ENCODE results near the gene TMEM181. TPM values are rescaled to one million over a fixed set of nuclear protein-coding genes. Genes with fewer than 3 reads are reported as not detected.
"Not testable (repeated sequence)": the region's sequence is repeated elsewhere in the genome, so short reads cannot be mapped to it uniquely, and the experiment has no call there.

The TMEM181 gene
- total RNA-seq, 4 donors from 2014 or later, result 16.7 to 28.1 (median 21.2) TPM

DNA sequence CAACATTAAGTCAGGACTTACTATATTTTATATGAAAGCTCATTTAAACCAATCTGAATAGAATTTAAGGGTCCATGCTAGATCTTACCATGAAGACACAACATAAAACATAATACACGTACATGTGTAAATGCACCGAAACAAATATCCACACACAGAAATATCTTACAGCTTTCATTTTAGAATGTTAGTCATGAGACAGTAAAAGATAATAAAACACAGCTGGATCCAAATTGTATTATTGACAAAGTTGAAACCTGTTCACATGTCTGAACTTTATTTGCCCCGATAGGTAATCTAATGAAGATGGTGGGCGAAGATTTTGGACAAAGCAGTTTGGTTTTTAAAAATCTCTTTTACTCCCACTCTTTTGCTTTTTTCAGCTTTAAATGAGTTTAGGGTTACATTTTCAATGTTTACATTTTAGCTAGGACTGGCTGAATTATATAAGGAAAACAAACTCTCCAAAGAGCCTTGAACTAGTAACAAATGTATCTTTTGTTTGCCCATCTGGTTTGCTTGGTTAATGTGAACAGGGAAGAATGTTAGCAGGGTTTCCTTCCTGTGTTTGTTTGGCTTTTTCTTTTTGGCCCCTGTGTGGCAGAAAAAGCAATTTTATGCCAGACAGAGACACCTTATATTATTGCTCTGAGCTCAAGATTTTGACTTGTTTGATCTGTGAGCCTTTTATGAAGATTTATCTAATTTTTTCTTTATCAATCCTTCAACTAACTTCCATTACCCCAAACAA lies 5.1 kb upstream of the TMEM181 start:
- Histone ChIP-seq H3K27me3 (no peaks in the 10 kb centered on the region), H3K27ac (no peak overlapping the region), H3K36me3 (no peaks in the 10 kb centered on the region), H3K4me3 (replicated peaks in 1 of 3) (no peak overlapping the region), H3K9me3 (no peaks in the 10 kb centered on the region), H3K4me1 (no peaks in the 10 kb centered on the region)
- WGBS, 2 donors, result 93 to 94% methylated on average over 4 of the region's 4 CpGs
- no peak for DNase-seq
- TF ChIP-seq, protein P1, sequence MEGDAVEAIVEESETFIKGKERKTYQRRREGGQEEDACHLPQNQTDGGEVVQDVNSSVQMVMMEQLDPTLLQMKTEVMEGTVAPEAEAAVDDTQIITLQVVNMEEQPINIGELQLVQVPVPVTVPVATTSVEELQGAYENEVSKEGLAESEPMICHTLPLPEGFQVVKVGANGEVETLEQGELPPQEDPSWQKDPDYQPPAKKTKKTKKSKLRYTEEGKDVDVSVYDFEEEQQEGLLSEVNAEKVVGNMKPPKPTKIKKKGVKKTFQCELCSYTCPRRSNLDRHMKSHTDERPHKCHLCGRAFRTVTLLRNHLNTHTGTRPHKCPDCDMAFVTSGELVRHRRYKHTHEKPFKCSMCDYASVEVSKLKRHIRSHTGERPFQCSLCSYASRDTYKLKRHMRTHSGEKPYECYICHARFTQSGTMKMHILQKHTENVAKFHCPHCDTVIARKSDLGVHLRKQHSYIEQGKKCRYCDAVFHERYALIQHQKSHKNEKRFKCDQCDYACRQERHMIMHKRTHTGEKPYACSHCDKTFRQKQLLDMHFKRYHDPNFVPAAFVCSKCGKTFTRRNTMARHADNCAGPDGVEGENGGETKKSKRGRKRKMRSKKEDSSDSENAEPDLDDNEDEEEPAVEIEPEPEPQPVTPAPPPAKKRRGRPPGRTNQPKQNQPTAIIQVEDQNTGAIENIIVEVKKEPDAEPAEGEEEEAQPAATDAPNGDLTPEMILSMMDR (IDR thresholded peaks at IDR 0.05), result no peak
- TF ChIP-seq POLR2A (IDR thresholded peaks at IDR 0.05), result no peak
- intact Hi-C loops (cut with DNase I), result no loop called here

DNA sequence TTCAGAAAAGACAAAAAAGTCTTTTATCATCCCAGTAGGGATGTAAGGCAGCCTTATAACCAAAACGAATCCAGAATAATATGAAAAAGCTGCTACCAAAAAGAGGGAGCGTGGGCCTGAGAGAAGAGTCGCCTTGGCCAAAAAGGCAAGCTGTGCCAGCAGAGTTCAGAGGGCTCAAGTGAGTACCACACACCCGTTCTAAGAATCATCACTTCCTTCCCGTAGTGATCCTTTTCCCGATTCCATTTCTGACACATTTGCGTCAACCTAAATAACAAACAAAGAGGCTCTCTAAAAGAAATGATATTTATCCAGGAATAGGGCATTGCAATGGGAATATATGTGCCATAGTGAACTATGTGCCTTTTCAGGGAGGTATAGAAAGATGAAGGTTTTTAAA lies 3.8 kb upstream of the TMEM181 start:
- H3K36me3 ChIP-seq, result no peaks in the 10 kb centered on the region
- 70 to 78% methylated on average over 7 of the region's 7 CpGs for WGBS, 2 donors
- no peak overlapping the region for H3K27ac ChIP-seq
- TF ChIP-seq, protein P1 (IDR thresholded peaks at IDR 0.05), result no peak
- TF ChIP-seq POLR2A (IDR thresholded peaks at IDR 0.05), result no peak
- no peaks in the 10 kb centered on the region for H3K27me3 ChIP-seq
- H3K4me3 ChIP-seq (replicated peaks in 1 of 3), result no peak overlapping the region
- H3K4me1 ChIP-seq, result peaks cover 3 to 5% of the 10 kb centered on the region in 2 donors
- DNase-seq, result no peak
- intact Hi-C loops (cut with DNase I), result no loop called here
- H3K9me3 ChIP-seq, result no peaks in the 10 kb centered on the region

DNA sequence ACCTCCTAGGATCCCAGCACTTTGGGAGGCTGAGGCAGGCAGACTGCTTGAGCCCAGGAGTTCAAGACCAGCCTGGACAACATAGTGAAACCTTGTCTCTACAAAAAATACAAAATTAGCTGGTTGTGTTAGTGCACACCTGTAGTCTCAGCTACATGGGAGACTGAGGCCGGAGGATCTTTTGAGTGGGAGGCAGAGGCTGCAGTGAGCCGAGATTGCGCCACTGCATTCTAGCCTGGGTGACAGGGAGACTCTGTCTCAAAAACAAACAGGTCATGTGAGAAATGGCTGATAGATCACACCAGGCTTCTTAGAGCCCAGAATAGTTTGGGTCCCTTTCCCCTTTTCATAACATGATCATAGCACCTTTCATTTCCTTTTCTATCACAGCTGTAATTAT lies 2.8 kb upstream of the TMEM181 start:
- H3K4me3 ChIP-seq (replicated peaks in 1 of 3); DNase-seq; H3K36me3 ChIP-seq; intact Hi-C loops (cut with DNase I); H3K27me3 ChIP-seq; H3K9me3 ChIP-seq; H3K27ac ChIP-seq: not testable (repeated sequence)
- 94 to 95% methylated on average over 3 of the region's 3 CpGs for WGBS, 2 donors
- H3K4me1 ChIP-seq, result peaks cover 12 to 13% of the 10 kb centered on the region in 2 donors

DNA sequence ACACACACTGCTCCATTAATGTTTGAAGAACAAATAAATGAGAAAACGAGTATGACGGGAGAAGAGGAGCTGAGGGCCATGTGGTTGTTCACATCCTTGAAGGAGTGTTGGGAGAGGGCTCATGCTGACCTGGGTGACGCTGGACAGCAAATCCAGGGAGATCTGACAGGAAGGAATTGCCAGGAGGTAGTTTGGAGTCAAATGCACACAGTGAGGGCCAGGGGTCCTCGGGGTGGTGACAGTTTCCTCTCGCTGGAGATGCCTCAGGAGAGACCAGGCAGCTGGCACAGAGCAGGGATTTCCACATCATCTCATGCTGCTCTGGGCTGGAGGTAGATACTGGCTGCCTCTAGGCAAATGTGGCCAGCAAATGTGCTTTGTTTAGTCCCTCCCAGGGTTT lies 2.0 kb upstream of the TMEM181 start:
- peaks cover 12 to 18% of the 10 kb centered on the region in 2 donors for H3K4me1 ChIP-seq
- no peaks in the 10 kb centered on the region for H3K36me3 ChIP-seq
- 81 to 85% methylated on average over 5 of the region's 5 CpGs for WGBS, 2 donors
- H3K27me3 ChIP-seq, result no peaks in the 10 kb centered on the region
- intact Hi-C loops (cut with DNase I), result no loop called here
- no peak for DNase-seq
- no peaks in the 10 kb centered on the region for H3K9me3 ChIP-seq
- H3K4me3 ChIP-seq (replicated peaks in 1 of 3), result no peak overlapping the region
- no peak overlapping the region for H3K27ac ChIP-seq
- no peak for TF ChIP-seq POLR2A (IDR thresholded peaks at IDR 0.05)
- TF ChIP-seq, protein P1 (IDR thresholded peaks at IDR 0.05), result no peak

DNA sequence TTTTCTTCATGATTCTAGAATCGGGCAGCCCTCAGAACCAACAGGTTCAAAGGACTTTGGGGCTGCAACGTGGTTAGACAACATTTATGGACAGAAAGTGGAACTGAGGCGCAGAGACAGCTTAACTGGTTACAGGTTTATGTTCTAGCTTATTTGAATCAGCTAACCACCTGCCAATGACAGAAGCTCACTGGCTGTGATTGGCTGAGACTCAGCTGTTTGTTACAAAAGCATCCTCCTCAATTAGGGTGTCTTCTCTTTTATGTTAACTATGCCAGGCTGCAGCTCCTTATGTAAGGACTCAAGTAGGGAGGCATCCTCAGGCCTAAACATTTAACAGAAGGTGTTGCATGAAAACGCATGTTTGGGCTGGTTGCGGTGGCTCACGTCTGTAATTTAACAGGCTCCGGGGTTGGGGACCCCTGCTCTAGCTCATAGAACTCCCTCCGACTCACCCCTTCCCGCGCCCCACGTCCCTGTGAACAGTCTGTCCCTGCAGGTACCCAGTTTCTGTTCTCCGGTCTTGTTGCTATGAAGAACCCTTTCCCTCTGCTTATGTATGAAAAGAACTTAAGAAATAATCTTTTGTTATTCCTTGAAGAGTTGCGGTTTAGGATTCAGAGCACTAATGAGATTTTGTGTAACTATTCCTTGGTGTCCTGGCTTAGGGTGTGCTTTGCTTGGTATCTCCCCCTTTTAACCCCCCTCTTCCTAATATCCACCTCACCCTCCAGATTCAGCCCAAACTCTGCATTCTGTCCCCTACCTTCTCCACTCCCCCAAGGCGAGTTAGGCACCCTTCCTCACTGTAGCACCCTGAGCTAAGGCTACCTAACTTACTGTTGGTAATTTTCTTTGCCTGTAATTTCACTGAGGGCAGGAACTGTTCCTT lies 1.2 kb upstream of the TMEM181 start:
- H3K4me1 ChIP-seq, result peaks cover 12 to 18% of the 10 kb centered on the region in 2 donors
- intact Hi-C loops (cut with DNase I), result no loop called here
- TF ChIP-seq, protein P1 (IDR thresholded peaks at IDR 0.05), result no peak
- no peak for TF ChIP-seq POLR2A (IDR thresholded peaks at IDR 0.05)
- H3K27me3 ChIP-seq, result no peaks in the 10 kb centered on the region
- no peaks in the 10 kb centered on the region for H3K36me3 ChIP-seq
- WGBS, 2 donors, result 92 to 93% methylated on average over 14 of the region's 14 CpGs
- H3K9me3 ChIP-seq, result no peaks in the 10 kb centered on the region
- no peak overlapping the region for H3K27ac ChIP-seq
- no peak overlapping the region for H3K4me3 ChIP-seq (replicated peaks in 1 of 3)
- DNase-seq, result no peak
